NCI-H2196 treated with DMSO at 0.1 percent for 48 hours (cell line): ENCODE data around the gene GPR149.

Experiments used
- DNase-seq: peaks from one replicate; lab custom pipeline; 2025; ENCODE audit not compliant: unreplicated experiment; lab: John Stamatoyannopoulos, UW

Gene GPR149

GRCh38 chr3:154349223-154349622 is 80.8 kb downstream of the GPR149 start:
- no peak for DNase-seq

- no peak for DNase-seq
Measured at GRCh38 chr3:154345422-154346122, 84.4 kb downstream of the GPR149 start.

GRCh38 chr3:154338570-154338969 is 91.4 kb downstream of the GPR149 start:
- DNase-seq: no peak

GRCh38 chr3:154338008-154338407 is 92.0 kb downstream of the GPR149 start:
- no peak for DNase-seq

- peak; percentile 15 for DNase-seq
Measured at GRCh38 chr3:154334973-154335420, 95.0 kb downstream of the GPR149 start.

GRCh38 chr3:154327871-154328270 is 102.1 kb downstream of the GPR149 start:
- no peak for DNase-seq

- DNase-seq: peak; percentile 18
Measured at GRCh38 chr3:154324919-154325318, 105.1 kb downstream of the GPR149 start.

- DNase-seq: peak; percentile 90
Measured at GRCh38 chr3:154323891-154324738, 105.9 kb downstream of the GPR149 start, which contains the start of gene DHX36. DHX36 (minus strand) TSS chr3:154324487; CDS start chr3:154324416, 71 bp downstream.

GRCh38 chr3:154316974-154317767 is 112.8 kb downstream of the GPR149 start:
- no peak for DNase-seq

- no peak for DNase-seq
Measured at GRCh38 chr3:154314152-154314551, 115.8 kb downstream of the GPR149 start.

- no peak for DNase-seq
Measured at GRCh38 chr3:154310840-154311239, 119.2 kb downstream of the GPR149 start.

- no peak for DNase-seq
Measured at GRCh38 chr3:154307363-154307762, 122.6 kb downstream of the GPR149 start.

GRCh38 chr3:154304936-154305335 is 125.1 kb downstream of the GPR149 start:
- DNase-seq: no peak

GRCh38 chr3:154304116-154304786 is 125.7 kb downstream of the GPR149 start:
- no peak for DNase-seq

- DNase-seq: no peak
Measured at GRCh38 chr3:154301561-154301960, 128.4 kb downstream of the GPR149 start.

- no peak for DNase-seq
Measured at GRCh38 chr3:154294016-154294415, 136.0 kb downstream of the GPR149 start.

GRCh38 chr3:154290187-154290586 is 139.8 kb downstream of the GPR149 start:
- no peak for DNase-seq
